GM21529 (cell line): ENCODE results near the gene LYL1.

ENCODE experiments used
- ATAC-seq: cut with Tn5 transposase; IDR thresholded peaks from one replicate; pipeline ENCODE4 v1.9.1; 2021; ENCODE audit not compliant: unreplicated experiment

Gene LYL1

DNA sequence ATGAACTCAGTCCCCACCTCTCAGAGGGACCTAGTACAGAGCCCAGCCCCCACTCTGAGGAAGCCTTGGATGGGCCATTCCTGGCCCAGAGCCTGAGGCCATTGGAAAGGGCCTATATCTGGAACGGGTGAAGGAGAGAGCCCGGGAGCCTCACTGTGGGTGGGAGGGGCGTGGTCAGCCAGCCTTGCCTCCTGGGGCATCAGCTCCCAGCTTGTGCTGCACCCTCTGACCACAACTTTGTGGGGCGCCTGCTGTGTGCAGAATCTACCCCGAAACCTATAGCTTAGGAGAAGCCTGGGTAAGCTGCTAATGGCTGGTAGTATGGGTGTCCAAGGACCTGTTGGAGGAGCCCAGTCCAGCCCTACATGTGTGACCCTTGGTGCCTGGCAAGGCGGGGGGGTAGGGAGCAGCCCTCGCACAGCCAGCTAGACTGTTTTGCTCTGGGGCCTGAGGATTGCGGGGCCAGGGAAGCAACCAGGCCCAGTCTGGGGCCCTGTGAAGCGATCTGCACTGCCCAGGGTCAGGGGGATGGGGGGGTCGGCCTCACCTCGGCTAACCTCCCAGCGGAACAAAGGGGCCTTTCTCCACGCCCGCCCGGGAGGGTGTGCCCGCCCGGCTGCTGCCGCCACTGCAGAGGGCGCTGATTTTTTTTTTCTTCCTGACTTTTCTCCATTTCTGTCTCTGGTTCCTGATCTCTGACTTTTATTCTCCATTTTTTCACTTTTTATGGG lies 42.3 kb downstream of the LYL1 start:
- ATAC-seq: no peak

DNA sequence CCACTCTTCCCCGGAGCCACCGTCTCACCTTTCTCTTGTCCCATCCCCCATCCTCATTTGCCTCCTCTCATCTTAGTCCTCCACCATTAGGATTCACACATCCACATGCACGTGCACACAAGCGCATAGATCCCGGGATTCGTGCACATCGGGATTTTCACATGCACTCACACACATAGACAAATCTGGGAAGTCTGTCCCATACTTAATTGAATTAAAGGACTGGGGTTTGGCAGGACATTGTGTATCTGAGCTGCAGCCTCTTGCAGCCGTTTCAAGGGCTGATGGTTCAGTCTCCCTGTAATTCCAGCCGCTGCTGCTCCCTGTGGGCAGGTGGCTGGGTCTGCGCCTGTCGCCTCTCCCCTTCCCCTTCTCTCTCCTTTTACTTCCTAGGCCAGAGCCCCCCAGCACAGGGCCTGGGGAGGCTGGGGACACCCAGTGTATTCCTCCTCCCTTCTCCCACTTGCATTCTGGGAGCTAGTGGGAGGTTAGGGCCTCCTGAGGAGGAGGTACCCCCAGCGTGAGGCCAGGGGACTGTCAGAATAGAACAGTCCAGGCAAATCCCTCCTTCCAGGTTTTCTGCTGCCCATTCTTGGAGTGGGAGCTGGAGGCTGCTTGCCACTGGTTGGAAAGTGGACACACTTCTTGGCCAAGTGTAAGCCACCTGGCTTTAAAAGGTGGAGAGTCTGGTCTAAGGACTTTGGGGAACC lies 43.6 kb downstream of the LYL1 start:
- ATAC-seq: no peak

DNA sequence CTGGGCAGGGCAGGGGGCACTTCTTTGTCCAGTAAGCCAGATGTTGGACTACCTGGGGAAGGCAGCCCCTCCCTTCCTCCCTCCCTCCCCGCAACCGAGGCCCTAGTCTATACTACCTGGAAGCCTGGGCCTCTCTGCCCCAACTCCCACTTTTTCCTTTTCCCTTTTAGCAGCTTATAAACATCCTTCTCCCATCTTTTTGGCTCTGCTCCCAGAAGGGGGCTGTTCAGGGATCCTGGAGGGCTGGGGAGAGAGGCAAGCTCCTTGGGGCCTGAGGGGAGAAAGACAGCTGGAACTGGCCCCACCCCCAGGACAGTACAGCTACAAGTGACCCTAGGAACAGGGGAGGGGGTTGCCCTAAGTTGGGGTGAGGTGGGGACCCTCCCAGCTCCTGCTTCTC lies 44.9 kb downstream of the LYL1 start:
- no peak for ATAC-seq

DNA sequence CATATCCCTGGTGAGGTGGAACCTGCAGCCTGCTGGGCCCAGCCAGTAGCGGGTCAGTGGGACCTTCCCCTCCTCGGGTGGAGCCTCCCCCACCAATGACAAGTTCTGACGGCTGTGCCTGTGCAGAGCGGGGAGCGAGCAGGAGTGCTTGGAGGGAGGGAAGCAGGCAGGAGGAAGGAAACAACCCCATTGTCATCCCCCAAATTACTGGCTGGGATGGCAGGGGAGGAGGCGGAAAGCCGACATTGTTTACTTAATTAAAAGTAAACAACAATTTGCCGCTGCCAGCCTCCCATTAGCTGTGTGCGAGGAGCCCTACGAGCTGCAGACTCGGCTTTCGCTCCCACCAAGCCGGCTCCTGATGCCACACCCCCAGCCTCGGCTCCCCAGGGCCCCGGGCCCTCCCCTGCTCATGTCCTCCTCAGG lies 45.5 kb downstream of the LYL1 start:
- no peak for ATAC-seq

DNA sequence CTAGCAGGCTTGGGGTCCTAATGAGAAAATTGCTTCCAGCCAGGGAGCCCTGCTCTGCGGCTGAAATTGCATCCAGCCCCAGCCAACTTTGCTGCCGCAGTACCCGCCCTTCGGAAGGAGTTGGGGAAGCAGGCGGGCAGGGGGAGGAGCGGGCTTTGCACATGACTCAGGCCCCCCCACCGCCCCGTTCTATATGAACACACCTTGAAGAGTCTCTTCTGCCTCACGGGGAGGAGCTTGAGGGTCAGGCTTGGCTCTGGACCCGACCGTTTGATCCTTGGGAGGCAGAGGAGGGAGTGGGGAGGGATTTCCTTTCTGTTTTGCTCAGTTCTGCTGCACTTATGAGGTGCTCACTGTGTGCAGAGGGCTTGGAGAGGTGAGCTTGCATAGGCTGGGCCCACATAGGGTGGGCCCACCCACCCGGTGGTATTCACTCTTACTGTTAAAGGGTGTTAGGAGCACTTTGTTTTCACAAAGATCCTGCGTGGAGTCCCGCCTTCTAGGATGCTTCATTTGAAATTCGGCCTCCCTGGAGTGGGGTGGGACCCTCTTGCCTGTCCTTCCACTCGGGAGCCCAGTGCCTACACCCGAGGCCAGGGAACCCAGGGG lies 46.5 kb downstream of the LYL1 start:
- ATAC-seq: no peak

DNA sequence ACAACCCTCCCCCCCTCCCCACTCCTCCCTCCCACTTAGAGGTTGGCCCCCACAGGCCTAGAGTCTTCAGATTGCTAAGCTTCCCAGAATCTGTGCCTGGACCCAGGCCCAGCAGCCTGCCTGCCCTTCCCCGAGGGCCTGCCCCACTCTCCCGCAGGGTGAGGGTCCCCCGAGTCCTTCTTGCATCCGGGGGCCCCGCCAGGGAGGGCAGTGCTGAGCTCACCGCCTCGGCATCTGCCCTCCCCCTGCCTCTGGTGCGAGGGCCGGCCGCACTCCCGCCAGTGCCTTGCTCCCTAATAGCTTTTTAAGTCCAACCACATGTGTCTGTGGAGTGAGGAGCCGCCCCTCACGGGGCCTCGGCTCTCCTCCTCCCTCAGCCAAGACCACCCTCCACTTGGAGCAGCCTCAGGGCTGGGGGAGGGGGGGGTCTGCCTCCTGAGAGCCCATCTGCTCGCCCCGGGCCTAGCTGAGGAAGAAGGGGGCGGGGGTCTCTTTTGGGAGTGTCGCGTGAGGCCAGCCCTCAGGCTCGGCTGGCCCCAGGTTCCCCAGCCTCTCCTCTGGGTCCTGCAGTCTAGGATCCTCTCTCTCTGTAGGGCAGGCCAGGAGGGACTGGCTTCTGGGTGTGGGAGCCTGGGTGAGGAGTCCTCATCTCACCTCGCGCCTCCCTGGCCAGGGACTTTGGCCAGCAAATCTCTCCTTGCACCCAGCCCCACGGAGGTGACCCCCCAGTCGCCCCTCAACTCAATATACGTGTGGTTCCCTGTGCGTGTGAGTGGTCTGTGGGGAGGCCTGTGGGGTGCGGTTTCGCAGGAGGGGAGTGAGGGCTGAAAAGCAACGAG lies 47.2 kb downstream of the LYL1 start:
- no peak for ATAC-seq

DNA sequence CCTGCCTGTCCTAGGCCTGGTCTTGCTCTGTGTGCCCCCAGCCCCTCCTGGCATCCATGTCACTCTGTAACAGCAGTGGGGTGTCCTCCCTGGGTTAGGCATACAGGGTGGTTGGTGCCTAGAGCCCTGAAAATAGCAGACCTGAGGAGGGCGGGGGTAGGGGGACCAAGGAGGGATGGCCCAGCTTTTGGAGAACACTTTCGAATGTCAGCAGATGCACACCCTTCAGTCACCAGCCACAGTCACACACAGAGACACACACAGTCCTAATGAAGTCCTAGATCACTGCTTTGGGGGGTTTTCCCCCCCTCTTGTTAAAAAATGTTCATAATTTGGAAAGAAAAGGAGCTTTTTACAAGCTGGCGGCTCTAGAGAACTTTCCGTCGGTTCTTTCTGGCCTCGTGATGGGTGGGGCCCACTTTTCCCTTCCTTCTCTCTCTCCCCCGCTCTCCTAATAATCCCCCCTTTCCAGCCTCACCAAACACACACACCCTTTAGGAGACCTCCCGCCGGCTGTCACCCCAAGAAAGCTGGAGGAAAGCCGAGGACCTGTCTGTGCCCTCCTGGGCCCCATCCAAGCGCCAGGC lies 47.9 kb downstream of the LYL1 start:
- ATAC-seq: no peak

DNA sequence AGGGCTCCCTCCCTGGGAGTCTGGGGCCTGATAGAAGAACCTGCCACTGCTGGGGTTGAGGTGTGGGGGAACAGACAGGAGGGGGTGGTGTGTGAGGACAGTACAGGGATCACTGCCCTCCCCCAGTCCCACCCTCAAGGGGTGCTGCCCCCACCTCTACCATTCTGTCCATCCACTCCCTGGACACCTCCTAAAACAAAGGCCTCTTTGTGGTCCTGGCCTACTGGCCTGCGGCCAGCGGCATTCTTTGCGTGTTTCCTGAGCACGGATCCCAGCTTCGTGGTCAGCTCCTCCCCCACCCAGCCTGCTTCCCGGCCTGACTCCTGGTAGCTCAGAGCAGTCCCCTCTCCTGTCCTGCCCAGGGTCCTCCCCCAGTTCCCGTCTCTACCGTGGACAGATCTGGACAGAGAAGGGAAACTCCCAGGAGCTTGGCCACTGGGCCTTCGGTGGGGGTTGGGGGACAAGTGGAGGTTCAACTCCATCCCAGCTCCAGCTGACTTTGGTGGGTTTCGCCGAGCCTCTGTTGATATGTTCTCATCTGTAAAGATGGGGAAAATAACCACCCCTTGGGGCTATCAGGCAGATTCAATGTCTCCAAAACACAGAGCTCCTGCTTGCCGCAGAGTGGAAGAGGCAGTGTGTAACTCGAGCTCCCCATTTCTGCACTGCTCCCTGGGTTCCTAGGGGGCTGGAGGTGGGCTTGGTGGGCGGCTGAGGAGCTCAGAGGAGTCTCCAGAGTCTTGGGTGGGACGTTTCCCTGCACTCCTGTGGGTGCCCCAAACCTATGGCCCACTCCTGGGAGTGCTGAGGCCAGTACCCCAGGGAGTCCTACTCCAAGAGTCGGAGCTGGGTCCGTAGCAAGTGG lies 48.7 kb downstream of the LYL1 start:
- no peak for ATAC-seq

DNA sequence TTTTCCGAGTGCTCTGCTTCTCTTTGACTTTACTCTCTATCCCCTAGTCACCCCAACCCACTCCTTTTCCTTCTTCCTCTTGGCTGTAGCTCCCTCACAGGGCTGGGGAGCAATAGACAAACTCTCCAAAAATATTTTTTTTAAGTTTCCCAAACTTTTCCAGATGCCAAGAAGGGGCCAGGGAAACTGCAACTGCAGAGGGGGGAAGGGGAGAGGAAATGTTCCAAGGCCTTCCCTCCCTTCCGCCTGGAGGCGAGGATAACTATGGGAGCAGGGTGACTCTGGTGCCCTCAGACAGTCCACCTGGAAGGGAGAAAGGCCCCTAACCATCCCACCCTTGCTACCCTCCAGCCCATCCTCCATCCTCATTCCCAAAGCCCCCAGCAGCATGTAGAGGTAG lies 49.4 kb downstream of the LYL1 start:
- no peak for ATAC-seq

DNA sequence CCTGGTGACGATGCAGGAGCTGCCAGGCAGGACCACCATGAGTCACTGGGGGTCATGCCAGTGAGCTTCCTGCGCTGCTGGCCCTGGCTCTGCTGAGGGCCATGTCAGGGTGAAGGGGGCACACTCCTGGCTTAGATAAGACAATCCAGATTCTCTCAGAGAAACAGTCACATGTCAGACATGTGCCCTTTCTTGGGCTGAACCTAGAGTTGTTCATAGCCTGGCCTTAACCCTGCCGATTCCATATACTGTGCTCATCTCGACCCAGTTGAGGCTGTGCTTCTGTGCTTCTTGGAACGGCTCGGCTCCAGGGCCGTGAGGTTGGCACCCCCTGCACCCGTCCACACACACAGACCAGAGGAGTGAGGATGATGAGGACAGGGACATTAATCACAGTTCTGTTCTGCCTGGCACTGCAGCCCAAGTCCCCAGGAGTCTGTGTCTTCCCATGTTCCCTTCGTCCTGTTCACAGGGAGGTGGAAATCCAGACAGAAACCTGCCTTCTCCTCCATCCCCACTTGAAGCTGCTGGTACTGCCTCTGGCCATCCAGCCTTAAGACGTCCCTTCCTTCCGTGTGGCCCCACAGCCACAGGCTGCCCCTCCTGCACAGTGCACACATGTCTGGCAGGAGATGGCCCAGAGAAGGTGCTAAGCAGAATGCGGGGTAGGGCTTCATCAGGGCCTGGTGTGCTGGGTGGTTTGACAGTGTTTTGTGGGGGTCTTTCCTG lies 50.0 kb downstream of the LYL1 start:
- no peak for ATAC-seq

DNA sequence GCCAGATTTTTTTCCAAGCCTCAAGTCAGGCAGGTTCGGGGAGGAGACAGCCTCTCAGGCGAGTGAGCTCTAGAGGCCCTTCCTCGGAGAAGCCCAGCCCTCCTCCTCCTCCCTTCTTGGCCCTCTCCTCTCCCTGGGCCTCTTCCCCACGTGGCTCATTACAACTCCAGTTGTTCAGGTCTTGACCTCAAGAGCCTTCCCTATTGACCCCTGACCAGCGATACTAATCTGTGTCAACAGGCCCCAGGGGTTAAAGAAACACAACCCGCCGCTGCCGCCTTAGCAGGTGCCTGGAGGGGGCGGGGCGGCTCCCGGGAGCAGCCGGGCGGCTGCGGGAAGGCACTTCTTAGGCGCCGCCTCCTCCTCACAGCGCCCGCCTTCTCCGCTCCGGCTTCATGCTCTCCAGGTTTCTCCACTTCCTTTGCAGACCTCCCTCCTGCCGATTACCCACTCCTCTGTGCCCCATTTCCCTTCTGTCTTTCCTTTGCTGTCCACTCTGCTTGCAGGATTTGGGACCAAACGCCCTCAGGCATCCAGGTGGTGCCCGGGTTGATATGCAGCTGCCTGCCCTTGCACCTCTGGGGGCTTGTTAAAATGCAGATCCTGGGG lies 51.0 kb downstream of the LYL1 start:
- no peak for ATAC-seq

DNA sequence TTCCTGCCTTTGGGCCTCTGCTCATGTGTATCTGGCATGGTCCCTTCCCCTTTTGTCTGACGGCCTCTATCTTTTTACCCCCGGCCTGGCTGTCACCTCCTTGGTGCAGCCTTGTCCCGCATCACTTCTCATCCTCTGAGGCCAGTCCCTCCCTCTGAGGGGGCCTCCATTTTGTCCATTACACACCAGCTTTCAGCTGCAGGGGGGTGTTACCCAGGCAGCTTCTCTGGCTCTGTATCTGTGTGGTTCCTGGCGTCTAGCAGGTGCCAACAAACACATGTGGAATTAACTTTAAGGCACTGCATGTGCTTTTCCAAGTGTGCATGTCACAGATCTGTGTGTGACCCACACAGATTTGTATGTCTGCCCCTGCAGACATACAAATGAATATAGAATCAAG lies 52.4 kb downstream of the LYL1 start:
- no peak for ATAC-seq
